Inferior parietal cortex (tissue), 1 donor: ENCODE measurements around the gene TLL2.
A peak's percentile ranks its signal among the peaks of the same experiment; 100 is the strongest.

Source experiments
- DNase-seq: peaks from one replicate; pipeline ENCODE4 v3.0.0-alpha.2; 2016; ENCODE audit errors: extremely low spot score

The TLL2 gene

GRCh38 chr10:96360331-96360730 is 153.4 kb downstream of the TLL2 start:
- no peak for DNase-seq

- DNase-seq, result no peak
Observed at GRCh38 chr10:96359616-96360015, 154.1 kb downstream of the TLL2 start.

GRCh38 chr10:96358851-96359540 is 154.7 kb downstream of the TLL2 start, which contains the start of gene OPALIN:
TSS of gene OPALIN (minus strand) at chr10:96359002. CDS start at chr10:96358896, 106 bp downstream.
- DNase-seq, result no peak

- DNase-seq, result peak; percentile 70
Observed at GRCh38 chr10:96357038-96357620, 156.6 kb downstream of the TLL2 start.

DNA sequence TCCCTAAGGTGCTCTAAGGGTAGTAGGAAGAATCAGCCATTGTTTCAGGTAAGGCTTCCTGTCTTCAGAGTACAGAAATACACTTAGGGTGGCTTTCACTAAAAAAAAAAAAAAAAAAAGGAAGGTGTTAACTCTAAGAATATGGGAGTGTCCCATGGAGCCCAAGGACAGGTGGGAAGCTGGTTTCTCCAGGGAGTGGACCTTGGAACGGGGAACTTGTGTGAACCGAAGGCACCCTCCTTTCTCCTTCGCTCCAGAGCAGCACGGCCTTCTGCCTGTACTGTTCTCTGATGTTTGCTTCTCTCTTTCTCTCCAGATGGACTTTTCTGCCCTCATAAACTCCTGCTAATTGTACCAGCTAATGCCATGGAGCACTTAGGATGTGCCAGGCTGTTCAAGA is 161.1 kb downstream of the TLL2 start:
- DNase-seq, result no peak

DNA sequence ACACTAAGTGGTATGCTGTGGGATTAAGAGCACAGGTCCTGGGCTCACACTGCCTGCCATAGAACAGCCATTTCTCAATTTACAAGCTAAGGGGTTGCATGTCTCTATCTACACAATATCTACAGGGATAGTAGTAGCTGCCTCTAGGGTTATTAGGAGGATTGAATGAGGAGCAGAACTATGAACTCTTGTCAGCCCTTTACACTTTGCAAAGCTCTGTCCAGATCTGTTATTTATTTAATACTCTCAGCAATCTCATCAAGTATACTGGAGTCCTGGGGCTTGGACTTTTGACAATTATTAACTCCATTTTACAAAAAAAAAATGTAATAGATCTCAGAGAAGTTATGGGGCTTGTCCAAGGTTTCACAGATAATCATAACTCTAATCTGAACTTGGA is 161.7 kb downstream of the TLL2 start:
- DNase-seq, result no peak

DNA sequence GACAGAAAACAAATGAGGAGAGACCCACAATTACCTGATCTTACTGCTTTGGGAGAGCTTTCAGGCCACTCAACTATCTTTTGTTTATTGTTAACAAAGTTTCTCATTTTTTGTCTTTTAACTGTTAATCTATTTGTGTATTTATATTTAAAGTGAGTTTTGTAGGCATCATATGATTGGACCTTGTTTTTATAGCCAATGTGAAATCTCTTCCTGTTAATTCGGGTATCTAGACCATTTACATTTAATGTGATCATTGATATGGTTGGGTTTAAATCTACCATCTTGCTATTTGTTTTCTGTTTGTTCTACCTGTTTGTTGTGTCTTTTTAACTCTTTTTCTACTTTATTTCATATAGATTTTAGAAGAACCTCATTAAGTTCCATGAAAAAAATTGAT is 167.4 kb downstream of the TLL2 start:
- no peak for DNase-seq

DNA sequence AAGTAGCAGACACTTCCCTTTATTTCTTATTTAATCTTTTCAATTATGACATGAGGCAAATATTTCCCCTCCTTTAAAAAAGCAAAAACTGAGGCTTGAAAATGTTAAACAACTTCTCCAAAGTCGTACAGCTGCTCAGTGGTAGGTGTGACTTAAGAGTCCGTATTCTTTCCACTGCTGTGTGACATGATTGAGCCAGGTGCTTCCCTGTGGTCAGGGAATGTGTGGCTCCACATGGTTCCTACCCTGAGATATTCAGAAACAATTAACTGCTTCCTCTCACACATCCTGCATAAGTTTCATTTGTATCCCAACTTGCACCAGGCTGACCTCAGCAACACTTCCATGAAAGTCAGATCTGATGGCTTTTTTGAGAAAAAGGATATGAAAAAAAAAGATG is 168.5 kb downstream of the TLL2 start:
- no peak for DNase-seq

DNA sequence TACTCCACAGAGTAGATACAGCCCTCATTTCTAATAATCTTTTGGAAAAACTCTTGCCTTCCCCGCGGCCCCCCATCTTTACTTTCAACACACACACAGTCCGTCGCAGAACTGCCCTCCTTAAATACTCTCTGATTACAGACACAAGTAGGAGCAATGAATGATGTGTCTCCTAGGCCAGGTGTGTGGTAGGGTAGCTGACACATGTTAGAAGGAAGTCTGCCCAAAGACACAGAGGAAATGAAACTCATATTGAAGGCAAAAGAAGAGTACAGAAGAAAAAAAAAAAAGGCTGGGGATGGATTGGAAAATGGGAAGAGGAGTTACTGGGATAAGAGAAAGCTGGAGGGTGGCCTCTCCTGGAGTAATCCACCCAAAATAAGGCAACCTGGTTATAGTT is 169.5 kb downstream of the TLL2 start:
- DNase-seq, result no peak

GRCh38 chr10:96342402-96342801 is 171.3 kb downstream of the TLL2 start:
- no peak for DNase-seq

GRCh38 chr10:96341219-96342182 is 172.2 kb downstream of the TLL2 start:
- DNase-seq, result no peak

- DNase-seq, result peak; percentile 73
Observed at GRCh38 chr10:96339956-96340904, 173.5 kb downstream of the TLL2 start.

- DNase-seq, result no peak
Observed at GRCh38 chr10:96339383-96339782, 174.3 kb downstream of the TLL2 start.

GRCh38 chr10:96338279-96338925 is 175.3 kb downstream of the TLL2 start:
- DNase-seq, result no peak

GRCh38 chr10:96337106-96337505 is 176.6 kb downstream of the TLL2 start:
- DNase-seq, result no peak

DNA sequence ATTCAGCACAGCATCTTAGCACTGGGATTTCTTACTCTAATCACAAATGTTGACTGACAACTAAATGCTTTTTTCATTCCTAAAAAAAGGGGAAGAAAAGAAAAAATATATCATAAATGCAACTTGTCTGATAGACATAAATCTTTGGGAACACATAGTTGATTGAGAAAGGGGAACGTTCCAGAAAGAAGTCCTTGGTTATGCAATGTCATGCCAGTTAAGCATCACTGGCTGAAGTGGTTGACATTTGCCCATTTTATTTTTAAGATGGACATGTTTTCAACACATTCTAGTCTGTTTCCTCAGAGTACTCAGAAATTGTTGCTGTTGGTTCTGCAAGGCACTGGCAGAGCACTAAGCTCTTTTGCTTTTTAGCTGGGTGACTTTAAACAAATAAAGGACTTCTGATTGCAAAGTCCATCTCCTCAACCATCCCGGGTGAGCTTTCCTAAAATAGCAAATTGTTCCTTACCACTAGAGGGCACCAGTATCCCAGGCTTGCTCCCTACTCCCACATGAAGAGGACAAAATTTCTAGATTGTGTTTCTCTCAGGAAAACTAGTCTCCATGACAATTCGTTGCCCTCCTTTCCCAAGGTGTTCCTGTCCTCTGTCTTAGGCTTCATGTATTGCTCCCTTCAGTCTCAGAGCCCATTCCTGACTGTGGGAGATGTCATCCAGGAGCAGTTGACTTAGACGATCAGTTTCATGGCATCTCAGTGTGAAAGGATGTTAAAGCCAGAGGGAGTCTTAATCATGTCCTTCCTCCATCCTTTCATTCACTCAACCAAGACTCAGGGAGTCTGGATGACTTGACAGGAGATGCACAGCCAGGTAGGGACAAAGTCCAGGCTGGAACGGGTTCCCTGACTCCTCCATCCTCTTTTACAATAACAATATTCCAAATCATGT is 178.9 kb downstream of the TLL2 start:
- DNase-seq, result peak; percentile 83

DNA sequence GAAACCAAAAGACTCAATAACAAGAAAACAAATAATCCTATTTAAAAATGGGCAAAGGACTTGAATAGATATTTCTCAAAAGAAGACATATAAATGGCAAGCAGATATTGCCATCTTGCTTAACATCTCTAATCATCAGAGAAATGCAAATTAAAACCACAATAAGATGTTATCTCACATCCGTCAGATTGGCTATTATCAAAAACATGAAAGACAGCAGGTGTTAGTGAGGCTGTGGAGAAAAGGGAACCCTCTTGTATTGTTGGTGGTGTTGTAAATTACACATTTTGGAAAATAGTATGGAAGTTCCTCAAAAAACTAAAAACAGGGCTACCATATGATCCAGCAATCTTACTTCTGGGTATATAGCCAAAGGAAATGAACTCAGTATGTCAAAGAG is 180.6 kb downstream of the TLL2 start:
- DNase-seq, result no peak

DNA sequence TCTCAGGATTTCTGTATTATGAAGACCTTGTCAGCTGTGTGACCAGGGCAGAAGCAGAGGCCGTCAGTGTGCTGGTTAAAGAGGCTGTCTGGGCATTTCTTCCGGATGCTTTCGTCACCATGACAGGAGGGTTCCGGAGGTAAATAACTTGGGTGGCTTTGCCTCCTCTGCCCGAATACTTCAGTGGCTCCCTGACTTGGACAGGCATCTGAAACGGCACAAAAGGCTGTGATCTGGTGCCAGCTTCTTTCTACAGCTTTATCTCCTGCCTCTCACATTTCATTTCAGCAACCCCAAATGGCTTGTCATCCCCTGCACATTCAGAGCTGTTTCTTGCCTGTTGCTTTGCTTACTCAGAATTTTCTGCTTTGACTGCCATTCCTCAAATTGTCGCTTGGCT is 186.3 kb downstream of the TLL2 start:
- no peak for DNase-seq

DNA sequence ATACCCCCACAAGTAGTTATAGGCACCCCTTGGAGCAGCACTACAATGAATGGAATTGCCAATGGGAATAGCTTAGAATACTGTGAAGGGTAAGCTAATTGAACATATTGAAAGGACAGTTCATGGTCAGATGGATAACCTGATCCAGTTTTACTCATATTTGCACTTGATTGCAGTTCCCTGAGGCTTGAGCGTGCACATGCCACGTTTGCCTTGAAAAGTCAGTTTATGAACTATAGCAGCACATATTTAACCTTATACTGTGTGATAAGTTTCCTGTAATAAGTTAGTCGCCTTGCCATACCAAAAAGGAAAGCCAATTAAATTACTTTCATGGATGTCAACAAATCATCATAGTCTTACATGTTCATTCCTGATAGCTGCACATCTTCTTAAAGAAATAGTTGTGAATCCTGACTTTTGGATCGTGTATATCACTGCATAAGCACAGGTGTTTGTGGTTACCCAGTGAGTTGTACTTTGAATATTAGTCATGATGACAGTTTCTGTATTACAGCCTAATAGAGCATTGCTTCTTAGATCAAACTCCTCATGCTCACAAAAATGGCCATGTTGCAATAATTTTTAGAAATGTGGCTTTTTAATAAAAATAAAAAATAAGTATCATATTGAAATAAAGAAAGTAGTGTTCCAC is 187.9 kb downstream of the TLL2 start:
- no peak for DNase-seq
